PC-3 (cell line): Measurements from ENCODE around the gene RAPGEF3. TPM values are rescaled to one million over a fixed set of nuclear protein-coding genes. Genes with fewer than 3 reads are reported as not detected.

Source experiments
- ATAC-seq: fragments of 200-7000 bp; cut with Tn5 transposase; 2 replicates; pipeline ENCODE4 v1.9.1; 2020; ENCODE audit warnings: mild to moderate bottlenecking, moderate library complexity
- BruUV-seq: library from RNA; stranded (reverse); fragments of 400-500 nt; replicated peaks from 2 replicates; lab custom pipeline; 2021; lab: Mats Ljungman, UMichigan
- CTCF ChIA-PET: fragments of 300-600 bp; sonication (Branson Sonifier 250); formaldehyde crosslinking; loops from one replicate; lab custom pipeline; 2022; ENCODE audit warnings: antibody characterized with exemption; lab: Charles Lee
- POLR2A ChIA-PET: fragments of 300-600 bp; sonication (Branson Sonifier 250); formaldehyde crosslinking; loops from one replicate; lab custom pipeline; 2022; ENCODE audit warnings: antibody characterized with exemption; ENCODE audit not compliant: unreplicated experiment; lab: Charles Lee
- DNase-seq: peaks from one replicate; pipeline ENCODE4 v3.0.0-alpha.2; 2015
- H2AFZ ChIP-seq: fragments of 300-600 bp; sonication (generic); 2 replicates; pipeline ENCODE4 v1.6.0; 2016; ENCODE audit warnings: antibody characterized with exemption, low read length
- H3F3A ChIP-seq: fragments of 300-600 bp; sonication (generic); one replicate; pipeline ENCODE4 v1.6.0; 2017; ENCODE audit warnings: antibody characterized with exemption, low read length, control low read depth, mild to moderate bottlenecking; ENCODE audit not compliant: unreplicated experiment
- H3K27ac ChIP-seq: fragments of 300-600 bp; sonication (generic); 2 replicates; pipeline ENCODE4 v1.5.1; 2016; ENCODE audit warnings: mild to moderate bottlenecking, low read length
- H3K27me3 ChIP-seq: fragments of 300-600 bp; sonication (generic); 2 replicates; pipeline ENCODE4 v1.6.1; 2016; ENCODE audit warnings: low read length, mixed read lengths
- H3K36me3 ChIP-seq: fragments of 300-600 bp; sonication (generic); 2 replicates; pipeline ENCODE4 v1.6.1; 2016; ENCODE audit warnings: low read depth, mixed run types, low read length, mixed read lengths
- H3K4me1 ChIP-seq: fragments of 300-600 bp; sonication (generic); 2 replicates; pipeline ENCODE4 v1.5.1; 2016; ENCODE audit warnings: low read length; ENCODE audit not compliant: insufficient read depth
- H3K4me2 ChIP-seq: fragments of 300-600 bp; sonication (generic); 2 replicates; pipeline ENCODE4 v1.6.0; 2016; ENCODE audit warnings: low read length
- H3K4me3 ChIP-seq: fragments of 300-600 bp; sonication (generic); 2 replicates; pipeline ENCODE4 v1.5.1; 2016; ENCODE audit warnings: mild to moderate bottlenecking, low read length, mixed read lengths
- H3K79me2 ChIP-seq: fragments of 300-600 bp; sonication (generic); 2 replicates; pipeline ENCODE4 v1.6.1; 2017; ENCODE audit warnings: low read length, mixed read lengths
- H3K9ac ChIP-seq: fragments of 300-600 bp; sonication (generic); 2 replicates; pipeline ENCODE4 v1.6.0; 2016; ENCODE audit warnings: mild to moderate bottlenecking, low read length
- H3K9me2 ChIP-seq: fragments of 300-600 bp; sonication (generic); replicated peaks from 2 replicates; pipeline ENCODE4 v1.6.1; 2016; ENCODE audit warnings: mixed run types, low read length, mixed read lengths
- H3K9me3 ChIP-seq: fragments of 300-600 bp; sonication (generic); 2 replicates; pipeline ENCODE4 v1.6.1; 2016; ENCODE audit warnings: low read length, mixed read lengths
- H4K20me1 ChIP-seq: fragments of 300-600 bp; sonication (generic); 2 replicates; pipeline ENCODE4 v1.6.1; 2016; ENCODE audit warnings: low read length, mixed read lengths
- CTCF ChIP-seq: fragments of 300-600 bp; sonication (generic); conservative IDR thresholded peaks from 2 replicates; pipeline ENCODE4 v1.5.1; 2017; ENCODE audit warnings: antibody characterized with exemption, low read depth, mild to moderate bottlenecking, low read length
- EZH2 ChIP-seq: fragments of 300-600 bp; sonication (generic); IDR thresholded peaks from one replicate; pipeline ENCODE4 v1.6.1; 2017; ENCODE audit warnings: antibody characterized with exemption, mild to moderate bottlenecking, low read length; ENCODE audit not compliant: unreplicated experiment
- EZH2phosphoT487 ChIP-seq: fragments of 300-600 bp; sonication (generic); IDR thresholded peaks from 2 replicates; pipeline ENCODE4 v1.6.1; 2018; ENCODE audit warnings: mild to moderate bottlenecking, antibody characterized with exemption, low read length, borderline replicate concordance
- intact Hi-C: fragments of 100-400 bp; cut with micrococcal nuclease; formaldehyde crosslinking; loops from 2 replicates; pipeline ENCODE4 v1.9.0; 2023
- total RNA-seq: library from RNA; depleted of rRNA; stranded (reverse); fragments of >200 nt; gene quantifications from 2 replicates; pipeline ENCODE4 v1.2.3, GENCODE V29; 2014

The RAPGEF3 gene
- total RNA-seq, 1 experiment from 2014 or later, result 6.7 TPM

DNA sequence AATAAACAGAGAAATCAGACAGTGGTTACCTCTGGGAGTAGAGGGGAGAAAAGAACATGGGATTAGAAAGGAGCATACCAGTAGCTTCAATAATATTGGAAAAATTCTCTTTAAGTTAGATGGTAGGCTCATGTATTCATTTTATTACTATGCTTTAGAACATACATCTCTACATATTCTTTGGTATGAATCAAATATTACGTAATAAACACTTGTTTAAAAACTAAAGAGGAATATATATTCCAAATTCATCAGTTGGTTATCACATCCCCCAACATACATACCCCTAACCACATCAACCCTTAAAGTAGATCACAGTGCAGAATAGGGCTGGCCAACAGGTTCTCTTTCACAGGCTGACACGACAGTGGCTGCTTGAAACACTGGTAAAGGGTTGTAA is 58.4 kb downstream of the RAPGEF3 start:
- Histone ChIP-seq H3K4me2 (no peak overlapping the region), H3K9me2 (no peaks in the 10 kb centered on the region)
- CTCF ChIA-PET, result no interaction called here

GRCh38 chr12:47698631-47699030 is 60.0 kb downstream of the RAPGEF3 start:
- BruUV-seq, result no TSS peak
- Histone ChIP-seq H3F3A (no peaks in the 10 kb centered on the region), H3K79me2 (peaks cover 22% of the 10 kb centered on the region), H3K4me1 (0 out of 2 replicates have a peak, but pooled peaks cover 4% of the 10 kb centered on the region), H3K36me3 (peaks cover 36% of the 10 kb centered on the region), H3K9me2 (no peaks in the 10 kb centered on the region), H3K27ac (no peak overlapping the region), H3K9me3 (no peaks in the 10 kb centered on the region), H3K4me3 (no peak overlapping the region), H2AFZ (no peak overlapping the region), H3K27me3 (no peaks in the 10 kb centered on the region), H3K4me2 (no peak overlapping the region), H3K9ac (no peak overlapping the region), H4K20me1 (no peaks in the 10 kb centered on the region)
- ChIA-PET CTCF (no interaction called here), POLR2A (no interaction called here)
- TF ChIP-seq CTCF, result no peak
- TF ChIP-seq EZH2, result no peak
- TF ChIP-seq EZH2phosphoT487, result no peak
- ATAC-seq (no peak), DNase-seq (no peak)
- intact Hi-C loops, result no loop called here

More for the DNA sequence above, 58.4 kb downstream of the RAPGEF3 start:
- DNase-seq (no peak), ATAC-seq (no peak)
- H3K79me2 ChIP-seq, result peaks cover 38% of the 10 kb centered on the region
- no peaks in the 10 kb centered on the region for H3K9me3 ChIP-seq
- peaks cover 14% of the 10 kb centered on the region for H3K4me1 ChIP-seq
- intact Hi-C loops, result no loop called here
- peaks cover 33% of the 10 kb centered on the region for H3K36me3 ChIP-seq
- no peak overlapping the region for H2AFZ ChIP-seq
- no peak overlapping the region for H3K27ac ChIP-seq
- no TSS peak for BruUV-seq
- H3K9ac ChIP-seq, result no peak overlapping the region
- TF ChIP-seq EZH2, result no peak
- TF ChIP-seq EZH2phosphoT487, result no peak
- no peak for TF ChIP-seq CTCF
- no peaks in the 10 kb centered on the region for H3F3A ChIP-seq
- no peaks in the 10 kb centered on the region for H4K20me1 ChIP-seq
- H3K4me3 ChIP-seq, result no peak overlapping the region
- POLR2A ChIA-PET, result no interaction called here
- H3K27me3 ChIP-seq, result no peaks in the 10 kb centered on the region

DNA sequence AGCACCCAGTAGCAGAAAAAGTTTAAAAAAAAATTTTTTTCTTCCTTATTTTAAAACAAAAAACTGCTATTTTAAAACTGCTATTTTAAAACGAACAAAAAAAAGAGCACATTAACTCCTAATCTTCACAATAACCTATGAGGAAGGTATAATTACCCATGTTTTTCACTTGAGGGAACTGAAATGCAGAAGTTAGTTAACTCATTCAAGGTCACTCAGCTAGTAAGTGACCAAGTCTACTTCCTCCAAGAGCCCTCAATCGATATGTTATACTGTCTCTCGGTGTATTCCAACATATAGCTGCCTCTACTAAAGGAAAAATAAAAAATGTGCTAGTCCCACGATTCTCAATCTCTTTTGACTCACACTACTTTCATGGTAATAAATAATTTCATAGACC is 60.6 kb downstream of the RAPGEF3 start:
- Histone ChIP-seq H3F3A (no peaks in the 10 kb centered on the region), H3K27ac (no peak overlapping the region), H3K27me3 (no peaks in the 10 kb centered on the region), H3K4me2 (no peak overlapping the region), H4K20me1 (no peaks in the 10 kb centered on the region), H3K9ac (no peak overlapping the region), H3K9me2 (no peaks in the 10 kb centered on the region), H3K79me2 (peaks cover 16% of the 10 kb centered on the region), H3K9me3 (no peaks in the 10 kb centered on the region), H3K4me3 (no peak overlapping the region), H3K4me1 (no peaks in the 10 kb centered on the region), H2AFZ (no peak overlapping the region), H3K36me3 (peaks cover 41% of the 10 kb centered on the region)
- POLR2A ChIA-PET, result no interaction called here
- TF ChIP-seq EZH2phosphoT487 (no peak), CTCF (no peak), EZH2 (no peak)
- CTCF ChIA-PET, result no interaction called here
- intact Hi-C loops, result no loop called here
- ATAC-seq (no peak), DNase-seq (no peak)
- no TSS peak for BruUV-seq
